Neutrophil (primary cell): Measurements from ENCODE around the gene LRRIQ3.

Source experiments
- H3K27ac ChIP-seq: fragments of 200-600 bp; sonication (generic); 2 replicates; pipeline ENCODE4 v1.5.1; 2016; ENCODE audit warnings: mild to moderate bottlenecking, moderate library complexity
- H3K27me3 ChIP-seq: fragments of 200-600 bp; sonication (generic); 2 replicates; pipeline ENCODE4 v1.6.0; 2016; ENCODE audit warnings: mild to moderate bottlenecking
- H3K36me3 ChIP-seq: fragments of 200-600 bp; sonication (generic); 2 replicates; pipeline ENCODE4 v1.5.1; 2017
- H3K4me1 ChIP-seq, 2 experiments: fragments of 200-600 bp in 1 of 2; sonication (generic) in 1 of 2; 1 replicate in 1 of 2; 2 replicates in 1 of 2; pipeline versions ENCODE4 v1.5.1 to v1.6.1; 2013 to 2016; ENCODE audit warnings: low read depth in 1 of 2, low read length in 1 of 2, mild to moderate bottlenecking in 1 of 2, moderate library complexity in 1 of 2; ENCODE audit not compliant: control insufficient read depth in 1 of 2, insufficient read depth in 1 of 2
- H3K4me3 ChIP-seq, 2 experiments: fragments of 200-600 bp in 1 of 2; sonication (generic) in 1 of 2; 1 replicate in 1 of 2; 2 replicates in 1 of 2; pipeline ENCODE4 v1.5.1; 2013 to 2016; ENCODE audit warnings: low read depth in 1 of 2, low read length in 1 of 2, mild to moderate bottlenecking in 1 of 2, moderate library complexity in 1 of 2
- H3K9me3 ChIP-seq: fragments of 200-600 bp; sonication (generic); 2 replicates; pipeline ENCODE4 v1.5.1; 2016
- CTCF ChIP-seq: fragments of 200-600 bp; sonication (generic); IDR thresholded peaks from 2 replicates; pipeline ENCODE4 v1.5.1; 2016; ENCODE audit warnings: antibody characterized with exemption

The LRRIQ3 gene

GRCh38 chr1:74236440-74236839 lies 38.5 kb upstream of the LRRIQ3 start:
- H3K4me3 ChIP-seq = no peak overlapping the region
- H3K4me1 ChIP-seq = no peaks in the 10 kb centered on the region
- no peaks in the 10 kb centered on the region for H3K9me3 ChIP-seq
- H3K27me3 ChIP-seq = no peaks in the 10 kb centered on the region
- TF ChIP-seq CTCF = no peak
- no peak overlapping the region for H3K27ac ChIP-seq
- H3K36me3 ChIP-seq = no peaks in the 10 kb centered on the region

GRCh38 chr1:74235153-74235552 lies 37.2 kb upstream of the LRRIQ3 start, which contains the start of gene TNNI3K:
Gene TNNI3K, plus strand, starts transcription at chr1:74235387. Its CDS starts 65 bp downstream, at chr1:74235452.
- Histone ChIP-seq H3K4me1 (no peaks in the 10 kb centered on the region), H3K27me3 (no peaks in the 10 kb centered on the region)
- no peak for TF ChIP-seq CTCF

GRCh38 chr1:74223453-74223852 lies 25.5 kb upstream of the LRRIQ3 start:
- no peaks in the 10 kb centered on the region for H3K9me3 ChIP-seq
- TF ChIP-seq CTCF = no peak
- H3K27ac ChIP-seq = no peak overlapping the region

More at GRCh38 chr1:74235153-74235552, 37.2 kb upstream of the LRRIQ3 start, which contains the start of gene TNNI3K:
- H3K9me3 ChIP-seq = no peaks in the 10 kb centered on the region
- no peak within 1 kb of the TSS for H3K4me3 ChIP-seq
- H3K36me3 ChIP-seq = no peaks in the 10 kb centered on the region
- no peak within 1 kb of the TSS for H3K27ac ChIP-seq

GRCh38 chr1:74222701-74223100 lies 24.7 kb upstream of the LRRIQ3 start:
- Histone ChIP-seq H3K36me3 (no peaks in the 10 kb centered on the region), H3K4me1 (no peaks in the 10 kb centered on the region), H3K27me3 (no peaks in the 10 kb centered on the region), H3K27ac (no peak overlapping the region), H3K9me3 (no peaks in the 10 kb centered on the region), H3K4me3 (no peak overlapping the region)
- TF ChIP-seq CTCF = no peak

More at GRCh38 chr1:74223453-74223852, 25.5 kb upstream of the LRRIQ3 start:
- no peaks in the 10 kb centered on the region for H3K27me3 ChIP-seq
- no peaks in the 10 kb centered on the region for H3K36me3 ChIP-seq
- H3K4me1 ChIP-seq = no peaks in the 10 kb centered on the region
- H3K4me3 ChIP-seq = no peak overlapping the region

- Histone ChIP-seq H3K9me3 (no peaks in the 10 kb centered on the region), H3K4me3 (no peak overlapping the region), H3K27ac (no peak overlapping the region), H3K4me1 (no peaks in the 10 kb centered on the region), H3K27me3 (no peaks in the 10 kb centered on the region), H3K36me3 (no peaks in the 10 kb centered on the region)
- TF ChIP-seq CTCF = no peak
These were observed 17.3 kb upstream of the LRRIQ3 start for GRCh38 chr1:74215229-74215628.

- H3K36me3 ChIP-seq = peaks cover 56% of the 10 kb centered on the region
- no peaks in the 10 kb centered on the region for H3K27me3 ChIP-seq
- no peaks in the 10 kb centered on the region for H3K9me3 ChIP-seq
- no peak overlapping the region for H3K4me3 ChIP-seq
- TF ChIP-seq CTCF = no peak
- no peaks in the 10 kb centered on the region for H3K4me1 ChIP-seq
- no peak overlapping the region for H3K27ac ChIP-seq
These were observed 7.3 kb upstream of the LRRIQ3 start for GRCh38 chr1:74205266-74205665.
